ENCODE data around the gene YIPF3. TPM values are rescaled to one million over a fixed set of nuclear protein-coding genes. Genes with fewer than 3 reads are reported as not detected.

Gene YIPF3
- total and polyA plus RNA-seq, 9 of the 15 experiments (the other 6 are each of a cell fraction or from before 2014, with no cell fraction given), result 27.5 to 75.3 (median 57.6) TPM

- TF ChIP-seq TFAP4 (CRISPR knock-in tag; IDR thresholded peaks at IDR 0.05; ENCODE audit: borderline replicate concordance) (0 out of 2 replicates have a peak, but pooled peaks have one; percentile 16), GMEB1 (CRISPR knock-in tag; IDR thresholded peaks at IDR 0.05) (no peak), ZBTB49 (CRISPR knock-in tag; IDR thresholded peaks at IDR 0.05; ENCODE audit: borderline replicate concordance) (no peak), MECOM (CRISPR knock-in tag; IDR thresholded peaks at IDR 0.05) (no peak), E2F1 (CRISPR knock-in tag; IDR thresholded peaks at IDR 0.05) (no peak), LARP7 (IDR thresholded peaks at IDR 0.05) (no peak), ZC3H11A (IDR thresholded peaks at IDR 0.05; ENCODE audit: low read depth, low read length) (no peak), HMGN3 (IDR thresholded peaks at IDR 0.05; ENCODE audit: borderline replicate concordance, extremely low read depth, insufficient read length, low read depth, low read length) (peak; percentile 40), ZNF639 (CRISPR knock-in tag; conservative IDR thresholded peaks at IDR 0.05 in 1 of 2, IDR thresholded peaks at IDR 0.05 in 1 of 2) (no peak), MITF (IDR thresholded peaks at IDR 0.05) (no peak), ZFX (CRISPR knock-in tag; IDR thresholded peaks at IDR 0.05) (no peak), SREBF2 (CRISPR knock-in tag; IDR thresholded peaks at IDR 0.05) (no peak), SRSF1 (IDR thresholded peaks at IDR 0.05; ENCODE audit: low read depth, low read length) (no peak), RUNX1 (IDR thresholded peaks at IDR 0.05; ENCODE audit: low read depth) (no peak), EP400 (IDR thresholded peaks at IDR 0.05) (no peak), DNMT1 (IDR thresholded peaks at IDR 0.05) (no peak), MTA1 (IDR thresholded peaks at IDR 0.05; ENCODE audit: borderline replicate concordance) (no peak)
These were observed 7.4 kb downstream of the YIPF3 start (continued) for GRCh38 chr6:43509142-43509983.
